Fibroblast of the aortic adventitia (primary cell): ENCODE results near the gene SP2. TPM values are rescaled to one million over a fixed set of nuclear protein-coding genes. Genes with fewer than 3 reads are reported as not detected.
A peak's percentile ranks its signal among the peaks of the same experiment; 100 is the strongest.

Experiments
- DNase-seq: peaks from one replicate; pipeline ENCODE4 v3.0.0-alpha.2; 2010; ENCODE audit warnings: low read depth
- H3K4me3 ChIP-seq: 2 replicates; pipeline ENCODE4 v1.5.1; 2011; ENCODE audit warnings: low read depth, mild to moderate bottlenecking, control low read depth, low read length, moderate library complexity
- total RNA-seq: library from RNA; depleted of rRNA; stranded (reverse); fragments of >200 nt; gene quantifications from 2 replicates; pipeline ENCODE4 v1.2.3, GENCODE V29; 2012; ENCODE audit warnings: low replicate concordance
- TF ChIP-seq, protein P1 (sequence below): IDR thresholded peaks from 2 replicates; pipeline ENCODE4 v1.5.1; 2011; ENCODE audit warnings: mild to moderate bottlenecking, low read length, control low read depth, inconsistent platforms; ENCODE audit not compliant: insufficient read depth

SP2 gene
- total RNA-seq, 1 donor, result 3.7 TPM

DNA sequence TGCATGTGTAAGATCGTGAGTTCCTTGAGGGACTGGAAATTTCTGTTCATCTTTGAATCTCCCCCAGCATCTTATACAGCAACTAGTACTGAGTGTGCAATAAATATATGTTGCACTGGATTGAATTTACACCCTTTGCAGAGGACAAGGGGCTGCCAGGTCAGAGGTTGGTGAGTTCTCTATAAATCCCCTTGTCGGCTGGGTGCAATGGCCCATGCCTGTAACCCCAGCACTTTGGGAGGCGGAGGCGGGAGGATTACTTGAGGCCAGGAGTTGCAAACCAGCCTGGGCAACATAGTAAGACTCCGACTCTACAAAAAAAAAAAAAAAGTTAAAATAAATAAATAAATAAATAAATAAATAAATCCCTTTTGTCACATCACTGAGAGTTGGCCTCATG, 35.6 kb upstream of the SP2 start:
- DNase-seq, result no peak
- no peak overlapping the region for H3K4me3 ChIP-seq
- TF ChIP-seq, protein P1, sequence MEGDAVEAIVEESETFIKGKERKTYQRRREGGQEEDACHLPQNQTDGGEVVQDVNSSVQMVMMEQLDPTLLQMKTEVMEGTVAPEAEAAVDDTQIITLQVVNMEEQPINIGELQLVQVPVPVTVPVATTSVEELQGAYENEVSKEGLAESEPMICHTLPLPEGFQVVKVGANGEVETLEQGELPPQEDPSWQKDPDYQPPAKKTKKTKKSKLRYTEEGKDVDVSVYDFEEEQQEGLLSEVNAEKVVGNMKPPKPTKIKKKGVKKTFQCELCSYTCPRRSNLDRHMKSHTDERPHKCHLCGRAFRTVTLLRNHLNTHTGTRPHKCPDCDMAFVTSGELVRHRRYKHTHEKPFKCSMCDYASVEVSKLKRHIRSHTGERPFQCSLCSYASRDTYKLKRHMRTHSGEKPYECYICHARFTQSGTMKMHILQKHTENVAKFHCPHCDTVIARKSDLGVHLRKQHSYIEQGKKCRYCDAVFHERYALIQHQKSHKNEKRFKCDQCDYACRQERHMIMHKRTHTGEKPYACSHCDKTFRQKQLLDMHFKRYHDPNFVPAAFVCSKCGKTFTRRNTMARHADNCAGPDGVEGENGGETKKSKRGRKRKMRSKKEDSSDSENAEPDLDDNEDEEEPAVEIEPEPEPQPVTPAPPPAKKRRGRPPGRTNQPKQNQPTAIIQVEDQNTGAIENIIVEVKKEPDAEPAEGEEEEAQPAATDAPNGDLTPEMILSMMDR, result no peak

- no peak overlapping the region for H3K4me3 ChIP-seq
- TF ChIP-seq, protein P1, result no peak
- DNase-seq, result peak; percentile 77
Measured at GRCh38 chr17:47862621-47863440, 33.2 kb upstream of the SP2 start.

- H3K4me3 ChIP-seq, result no peak overlapping the region
- TF ChIP-seq, protein P1, result no peak
- DNase-seq, result no peak
Measured at GRCh38 chr17:47864791-47865216, 31.2 kb upstream of the SP2 start.

GRCh38 chr17:47866941-47867340, 29.1 kb upstream of the SP2 start:
- TF ChIP-seq, protein P1, result no peak
- peak; percentile 72 for DNase-seq
- no peak overlapping the region for H3K4me3 ChIP-seq

GRCh38 chr17:47867813-47868533, 28.1 kb upstream of the SP2 start:
- TF ChIP-seq, protein P1, result no peak
- H3K4me3 ChIP-seq, result no peak overlapping the region
- no peak for DNase-seq

GRCh38 chr17:47869114-47869513, 26.9 kb upstream of the SP2 start:
- no peak overlapping the region for H3K4me3 ChIP-seq
- TF ChIP-seq, protein P1, result no peak
- DNase-seq, result no peak
